GM19438 (cell line): ENCODE results near the gene DHH.
A peak's percentile ranks its signal among the peaks of the same experiment; 100 is the strongest.
"Not testable (repeated sequence)": the region's sequence is repeated elsewhere in the genome, so short reads cannot be mapped to it uniquely, and the experiment has no call there.

Source experiments
- ATAC-seq: cut with Tn5 transposase; IDR thresholded peaks from one replicate; pipeline ENCODE4 v1.9.1; 2021; ENCODE audit warnings: low read depth; ENCODE audit not compliant: unreplicated experiment

DHH gene

DNA sequence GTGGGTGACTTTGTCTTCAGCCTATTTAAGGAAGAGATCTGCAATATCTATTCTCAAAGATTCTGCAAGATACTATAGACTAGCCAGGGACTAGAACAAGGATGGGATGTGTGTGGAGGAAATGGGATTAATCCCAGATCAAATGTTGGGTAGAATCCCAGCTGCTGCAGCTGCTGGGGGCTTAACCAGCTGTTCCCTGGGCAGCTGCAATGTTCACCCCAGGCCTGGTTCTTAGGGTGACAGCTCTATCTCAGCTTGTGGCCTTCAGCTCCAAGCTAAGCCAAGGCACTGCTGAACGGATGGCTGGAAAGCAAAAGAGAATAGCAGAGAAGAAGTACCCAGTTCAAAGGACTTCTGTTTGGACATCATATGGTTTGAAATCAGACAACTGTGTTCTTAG lies 14.8 kb downstream of the DHH start:
- ATAC-seq: no peak

DNA sequence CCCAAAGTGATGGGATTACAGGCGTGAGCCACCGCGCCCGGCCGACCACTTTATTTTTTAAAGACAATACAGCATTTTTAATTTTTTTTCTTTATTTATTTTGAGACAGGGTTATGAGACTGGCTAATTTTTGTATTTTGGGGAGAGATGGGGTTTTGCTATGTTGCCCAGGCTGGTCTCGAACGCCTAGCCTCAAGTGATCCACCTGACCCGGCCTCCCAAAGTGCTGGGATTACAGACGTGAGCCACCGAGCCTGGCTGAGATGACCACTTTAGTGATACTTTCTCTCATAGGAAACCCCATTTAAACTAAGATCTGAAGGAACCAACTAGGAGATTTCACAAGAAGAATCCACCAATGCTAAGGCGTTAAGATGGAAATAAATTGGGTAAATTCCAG lies 23.6 kb downstream of the DHH start:
- no peak for ATAC-seq

DNA sequence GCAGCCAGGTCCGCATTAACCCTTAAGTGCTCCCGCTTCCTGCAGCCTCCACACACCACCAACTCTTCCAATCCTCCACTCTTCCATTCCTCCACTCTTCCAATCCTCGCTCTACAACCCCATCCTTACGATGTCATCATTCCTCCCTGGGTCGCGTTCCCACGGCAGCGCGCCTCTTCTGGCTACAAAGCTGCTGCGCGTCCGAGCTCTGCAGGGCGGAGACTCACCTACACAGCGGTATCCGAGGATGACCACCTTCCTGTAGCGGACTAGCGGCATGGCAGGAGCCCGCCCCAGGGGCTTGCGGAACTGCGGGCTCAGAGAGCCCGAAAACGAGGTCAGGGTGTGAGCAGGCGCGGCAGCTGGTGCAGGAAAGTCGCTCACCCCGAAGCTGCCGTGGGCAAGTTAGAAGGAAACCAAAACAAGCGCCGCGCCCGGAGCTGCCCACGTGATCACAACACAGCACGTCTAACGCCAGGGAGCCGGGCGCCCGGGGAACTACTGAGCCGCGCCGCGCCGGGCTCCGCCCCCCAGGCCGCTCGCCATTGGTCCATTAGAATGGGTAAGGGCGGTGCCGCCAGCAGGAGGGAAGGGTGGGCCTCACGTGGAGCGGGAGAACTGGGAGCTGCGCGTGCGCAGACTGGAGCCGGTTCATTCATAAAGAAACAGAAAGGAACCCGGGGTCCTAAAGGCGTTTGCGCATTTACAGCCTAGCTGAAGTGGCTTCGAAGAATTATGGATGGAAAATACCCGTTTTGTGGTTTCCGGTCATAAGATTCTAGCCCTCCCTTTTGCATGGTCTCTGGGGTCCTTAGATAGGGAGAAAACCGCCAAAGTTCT lies 24.9 kb downstream of the DHH start, which contains the start of gene RHEBL1:
RHEBL1 (minus strand) TSS at position 473 of the 840 bp plus-strand sequence; CDS start at position 279, 194 bp downstream.
- peak; percentile 98 for ATAC-seq

DNA sequence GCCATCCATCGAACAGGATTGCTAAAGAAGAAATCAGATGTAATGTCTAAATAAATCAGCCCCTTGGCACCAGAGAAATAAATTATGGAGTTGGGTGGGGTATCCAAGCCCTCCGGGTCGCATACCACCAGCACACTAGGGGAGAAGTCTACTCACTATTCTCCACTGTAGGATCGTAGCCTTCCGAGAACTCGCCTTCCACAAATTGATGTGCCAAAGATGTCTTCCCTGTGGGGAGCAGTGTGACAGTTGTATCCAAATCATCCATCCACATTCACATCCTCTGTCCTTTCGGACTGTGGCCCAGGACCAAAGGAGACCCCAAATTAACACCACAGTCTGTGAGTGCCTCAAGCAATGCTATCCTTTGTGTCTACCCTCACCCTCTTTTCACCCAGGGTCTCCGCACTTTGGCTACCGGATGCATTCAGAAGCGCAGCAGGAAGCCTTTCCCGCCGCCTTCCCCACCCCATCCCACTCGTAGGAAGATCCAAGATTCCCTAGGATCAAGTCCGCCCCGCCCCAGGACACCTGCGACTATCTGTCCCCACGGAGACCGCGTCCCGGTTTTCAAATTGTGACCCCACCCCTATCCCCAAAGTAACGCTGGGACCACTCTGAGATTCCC lies 25.6 kb downstream of the DHH start:
- no peak for ATAC-seq

DNA sequence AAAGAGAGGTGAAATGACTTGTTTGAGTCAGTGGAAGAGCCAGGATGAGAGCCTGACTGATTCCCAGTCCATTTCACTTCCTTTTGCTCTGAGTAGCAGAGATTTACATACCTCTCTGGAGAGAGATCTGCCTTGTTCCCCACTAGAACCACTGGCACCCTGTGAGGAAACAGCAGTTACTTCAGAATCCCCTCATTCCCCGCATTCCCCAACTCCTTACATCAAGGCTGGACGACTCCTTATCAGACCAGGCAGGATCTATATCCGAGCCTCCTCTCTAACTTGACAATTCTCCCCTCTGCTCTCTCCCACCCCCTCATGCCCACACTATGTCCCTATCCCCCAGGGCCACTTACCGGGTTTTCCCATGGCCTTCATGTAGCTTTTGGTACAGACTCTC lies 28.5 kb downstream of the DHH start:
- ATAC-seq: no peak

DNA sequence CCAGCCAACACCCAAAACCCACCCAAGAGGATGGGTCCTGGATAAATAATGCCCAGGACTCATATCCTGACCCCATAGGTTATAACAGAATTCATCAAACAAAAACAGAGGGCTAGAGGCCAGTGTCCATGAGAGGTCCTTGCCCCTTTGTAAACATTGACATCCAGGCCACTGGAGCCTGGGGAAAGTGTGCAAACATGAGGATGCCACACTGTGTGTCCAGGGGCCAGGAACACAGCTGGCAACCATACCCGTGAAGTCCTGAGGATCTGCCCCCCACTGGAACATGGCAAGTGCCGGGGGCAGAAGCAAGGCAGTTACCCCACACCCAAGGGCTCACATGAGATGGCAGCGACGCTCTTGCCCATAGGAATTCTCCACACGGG lies 29.8 kb downstream of the DHH start:
- no peak for ATAC-seq

DNA sequence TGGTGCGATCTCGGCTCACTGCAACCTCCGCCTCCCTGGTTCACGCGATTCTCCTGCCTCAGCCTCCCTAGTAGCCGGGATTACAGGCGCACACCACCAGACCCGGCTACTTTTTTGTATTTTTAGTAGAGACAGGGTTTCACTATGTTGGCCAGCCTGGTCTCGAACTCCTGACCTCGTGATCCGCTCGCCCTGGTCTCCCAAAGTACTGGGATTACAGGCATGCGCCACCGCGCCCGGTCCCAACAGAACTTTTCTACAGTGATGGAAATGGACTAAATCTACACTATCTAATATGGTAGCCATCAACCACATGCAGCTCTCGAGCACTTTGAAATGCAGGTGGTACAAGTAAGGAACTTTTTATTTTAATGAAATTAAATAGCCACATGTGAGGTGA lies 32.7 kb downstream of the DHH start:
- not testable (repeated sequence) for ATAC-seq

DNA sequence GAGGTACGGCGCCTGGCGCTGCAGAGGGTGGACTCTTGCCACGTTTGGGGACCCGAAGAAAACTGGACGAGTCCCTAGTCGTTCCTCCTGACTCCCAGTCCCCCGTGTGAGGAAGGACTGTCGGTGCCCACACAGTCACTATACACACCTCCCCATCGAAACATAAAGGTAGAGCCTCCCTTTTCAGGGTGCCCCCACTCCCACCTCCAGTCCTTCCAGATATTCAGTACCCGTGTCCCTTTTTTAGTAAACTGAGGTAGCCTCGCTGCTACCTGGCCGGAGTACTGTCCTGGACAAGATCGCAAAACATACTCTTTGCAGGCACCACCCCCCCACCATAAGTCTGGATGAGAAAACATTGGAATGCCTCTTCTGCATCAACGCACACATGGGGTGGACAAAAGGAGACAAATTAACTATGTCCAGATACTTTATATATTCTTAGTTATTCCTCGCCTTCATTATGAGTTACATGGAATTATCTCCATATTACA lies 33.4 kb downstream of the DHH start:
- peak; percentile 0 for ATAC-seq

DNA sequence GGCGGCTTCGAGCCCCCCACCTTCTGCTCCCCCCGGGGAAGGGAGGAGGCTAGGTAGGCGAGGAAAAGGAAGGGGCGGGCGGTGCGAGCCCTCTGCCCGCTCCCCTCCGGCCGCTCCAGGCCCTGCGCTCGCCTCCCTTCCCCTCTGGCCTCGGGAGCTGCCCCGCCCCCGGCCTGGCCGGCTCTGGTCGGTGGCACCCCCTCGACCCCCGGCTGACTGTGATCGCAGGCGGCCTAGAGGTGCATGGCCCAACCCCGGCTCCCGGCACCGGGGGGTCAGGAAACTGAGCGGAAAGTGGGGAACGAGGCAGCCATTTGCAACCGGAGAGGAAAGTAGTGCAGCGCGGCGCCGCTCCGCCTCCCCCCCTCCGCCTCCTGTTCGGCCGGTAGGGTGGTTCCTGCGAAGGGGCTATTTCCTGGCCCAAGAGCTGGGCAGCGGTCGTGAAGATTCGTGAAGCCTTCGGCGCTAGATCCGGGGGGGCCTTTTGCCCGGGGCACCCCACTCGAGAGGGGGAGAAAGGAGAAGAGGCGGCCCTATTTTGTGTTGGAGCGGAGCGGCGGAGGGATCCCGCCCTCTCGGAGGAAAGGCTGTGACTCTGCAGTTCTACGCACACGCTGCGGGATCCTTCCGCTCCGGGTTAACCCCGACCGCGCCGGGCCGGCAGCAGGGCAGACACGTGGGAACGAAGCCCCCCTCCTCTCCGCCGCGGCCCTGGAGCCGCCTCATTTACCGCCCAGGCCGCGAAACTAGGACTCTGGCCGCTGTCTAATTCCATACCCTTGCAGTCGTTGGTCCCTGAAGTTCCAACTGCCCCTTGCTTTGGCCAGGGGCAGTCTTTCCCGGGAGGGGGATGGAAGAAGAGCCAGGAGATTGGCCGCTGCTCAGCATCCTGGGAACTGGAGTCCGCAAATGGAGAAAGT lies 34.1 kb downstream of the DHH start, which contains the start of gene KMT2D:
KMT2D (minus strand) TSS at position 558 of the 920 bp plus-strand sequence. CDS start 5,470 bp downstream, outside the sequence.
- peak; percentile 43 for ATAC-seq

DNA sequence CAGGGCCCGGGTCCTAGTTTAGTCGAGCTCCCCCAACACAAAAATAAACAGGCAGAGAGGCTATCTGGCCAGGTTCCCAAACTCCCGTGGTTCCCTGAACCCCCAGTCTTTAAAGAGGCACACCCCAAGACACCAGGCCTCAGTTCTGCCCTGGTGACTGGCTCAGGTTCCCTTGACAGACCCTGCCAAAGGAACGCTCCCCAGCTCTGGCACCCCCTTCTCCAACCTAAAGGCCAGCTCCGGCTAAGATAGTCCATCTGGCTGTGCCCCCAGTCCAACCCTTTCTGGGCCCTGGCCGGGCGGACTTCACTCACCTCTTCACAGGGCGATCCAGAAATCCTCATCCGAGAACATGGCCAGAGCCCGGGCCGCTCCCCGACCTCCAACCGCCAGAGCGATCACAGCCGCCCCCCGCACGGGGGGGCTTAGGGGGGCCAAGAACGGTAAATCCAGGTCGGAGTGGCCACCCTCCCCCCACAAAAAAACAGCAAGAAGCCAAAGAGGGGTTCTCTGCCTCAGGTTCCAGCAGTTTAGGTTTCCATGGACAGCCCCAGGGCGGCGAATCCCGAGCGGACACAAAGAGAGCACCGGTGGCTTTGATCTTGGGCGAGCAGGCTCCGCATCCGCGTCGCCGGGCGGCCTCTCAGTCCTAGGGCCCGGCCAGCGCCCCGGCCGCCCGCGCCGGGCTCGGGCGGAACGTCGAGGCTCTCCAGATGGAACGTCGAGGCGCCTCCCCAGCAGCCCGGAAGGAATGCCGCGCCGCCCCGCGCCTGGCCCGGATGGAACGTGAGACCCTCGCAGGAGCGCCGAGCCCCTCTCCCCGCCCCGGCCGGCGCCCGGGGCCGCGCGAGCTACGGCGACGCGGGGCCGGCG lies 35.1 kb downstream of the DHH start:
- ATAC-seq: peak; percentile 5

DNA sequence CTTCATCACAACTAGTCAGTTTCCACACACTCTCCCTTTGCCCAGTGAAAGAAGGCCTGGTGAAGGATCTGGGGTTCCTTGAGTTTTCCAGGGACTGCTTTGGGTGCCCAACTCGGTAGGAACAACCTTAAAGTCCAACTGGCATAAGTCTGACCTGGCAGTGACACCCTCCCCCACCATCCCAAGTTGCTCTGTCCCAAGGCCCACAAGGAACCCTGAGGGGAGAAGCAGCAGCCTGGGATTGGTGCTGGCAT lies 35.6 kb downstream of the DHH start:
- no peak for ATAC-seq

DNA sequence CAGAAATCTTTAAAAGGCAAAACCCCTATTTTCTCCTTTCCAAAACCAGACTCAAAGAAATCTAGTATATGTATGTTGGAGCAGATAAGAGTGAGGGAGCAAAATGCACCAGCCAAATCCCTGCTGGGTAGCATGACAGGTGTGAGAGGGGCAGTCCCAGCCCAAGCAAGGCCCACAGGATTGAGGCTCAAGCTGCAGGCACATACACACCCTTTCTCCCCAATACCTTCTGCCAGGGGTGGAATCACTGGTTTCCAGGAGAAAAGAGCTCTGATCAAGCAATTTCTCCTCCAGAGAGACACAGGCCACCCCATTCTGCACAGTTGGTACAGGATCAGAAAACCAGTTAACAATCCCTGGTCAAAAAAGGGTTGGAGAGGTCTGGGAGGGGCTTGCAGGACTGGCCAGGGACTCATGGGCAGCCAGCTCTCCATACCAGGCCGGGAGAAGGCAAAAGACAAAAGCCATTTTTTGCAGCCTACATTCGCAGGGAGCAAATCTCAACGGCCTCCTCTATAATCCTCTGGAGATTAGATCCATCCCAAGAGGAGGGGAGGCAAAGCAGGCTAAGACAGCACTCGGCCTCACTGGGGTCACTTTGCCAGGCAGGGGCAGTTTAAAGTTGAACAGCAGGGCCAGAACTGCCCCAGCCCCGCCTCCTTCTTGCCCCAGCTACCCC lies 36.1 kb downstream of the DHH start:
- ATAC-seq: no peak

DNA sequence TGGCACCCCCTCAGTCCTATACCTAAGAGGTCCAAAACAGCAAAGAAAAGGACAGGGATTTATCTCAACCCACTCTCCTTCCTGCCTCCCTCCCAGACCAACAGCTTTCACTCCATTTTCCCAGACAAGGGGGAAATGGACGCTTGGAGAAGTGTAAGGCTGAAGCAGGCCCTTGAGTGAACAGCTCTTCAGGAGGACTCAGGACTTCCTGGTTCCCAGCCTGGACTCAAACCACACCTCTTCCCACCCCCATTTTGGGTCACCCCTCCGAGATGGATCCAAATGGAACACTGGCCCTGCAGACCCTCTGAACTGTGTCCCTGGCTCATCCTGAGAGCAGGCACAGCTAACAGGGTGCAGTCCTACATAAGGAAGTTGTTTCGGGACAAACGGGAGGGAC lies 36.7 kb downstream of the DHH start:
- ATAC-seq: no peak

DNA sequence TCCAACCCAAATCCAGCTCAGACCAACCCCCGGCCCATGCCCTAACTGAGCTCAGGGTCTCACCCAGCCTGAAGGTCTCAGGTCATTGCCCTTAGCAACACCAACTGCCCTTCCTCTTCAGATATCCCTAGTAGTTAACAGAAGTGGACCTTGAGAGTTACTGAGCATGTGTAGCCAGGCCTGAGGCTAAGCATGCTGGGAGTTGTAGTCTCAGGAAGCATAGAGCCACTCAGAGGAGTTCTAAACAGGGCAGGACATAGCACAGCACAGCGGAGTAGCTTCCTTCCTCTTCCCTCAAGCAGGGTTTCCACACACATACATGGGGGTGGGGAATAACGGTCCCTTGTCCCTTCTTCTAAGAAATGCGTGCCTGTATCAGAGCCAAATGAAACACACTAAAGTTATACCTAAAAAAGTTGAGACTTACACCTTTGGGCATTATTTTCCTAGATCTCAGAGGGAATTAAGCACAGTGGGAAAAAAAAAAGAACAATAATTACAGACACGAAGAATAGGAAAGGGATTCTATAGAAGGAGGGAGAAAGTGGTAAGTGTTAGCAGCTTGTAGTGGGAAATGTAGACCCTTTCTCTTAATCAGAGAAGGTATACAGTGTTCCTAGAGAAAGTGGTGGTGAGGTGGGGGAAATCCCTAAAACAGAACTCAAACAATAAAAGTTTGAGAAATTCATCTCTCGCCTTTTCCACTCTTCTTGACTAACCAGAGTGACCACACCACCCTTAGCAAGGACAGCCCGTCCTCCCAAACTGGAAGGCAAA lies 38.4 kb downstream of the DHH start:
- ATAC-seq: peak; percentile 65

DNA sequence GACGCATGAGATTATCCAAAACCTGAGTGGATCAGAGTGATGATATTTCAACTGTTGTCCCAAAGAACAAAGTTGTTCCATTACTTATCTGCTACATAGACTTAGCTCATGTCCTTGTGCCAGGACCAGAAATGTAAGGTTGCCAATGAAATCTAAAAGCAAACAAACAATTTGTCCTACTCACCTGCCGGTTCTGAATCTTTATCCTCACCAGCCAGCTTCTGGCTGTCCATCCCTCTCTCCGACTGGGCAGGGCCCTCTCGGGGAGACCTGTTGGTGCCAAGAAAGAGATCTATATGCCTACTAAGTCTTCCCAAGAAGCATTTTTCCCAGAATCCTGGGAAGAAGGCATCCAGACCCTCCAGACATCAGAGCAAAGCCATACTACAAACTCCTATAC lies 39.5 kb downstream of the DHH start:
- no peak for ATAC-seq

DNA sequence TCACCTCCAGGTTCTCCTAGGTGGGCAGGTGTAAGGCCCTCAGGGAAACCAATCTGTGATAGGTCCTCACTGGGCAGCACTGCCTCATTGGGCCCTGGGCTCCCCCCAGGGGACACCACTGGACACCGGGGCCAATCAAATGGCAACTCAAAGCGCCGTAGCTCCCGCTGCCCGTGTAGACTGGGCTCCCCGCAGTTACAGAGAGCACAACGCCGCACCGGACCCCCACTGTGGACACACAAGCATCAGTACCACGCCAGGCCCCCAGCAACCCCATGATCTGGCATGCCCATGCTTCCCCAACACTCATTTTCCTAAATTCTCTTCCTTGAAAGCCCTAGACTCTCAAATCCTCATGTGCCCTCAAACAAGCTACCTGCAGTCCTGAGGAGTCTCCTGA lies 40.1 kb downstream of the DHH start:
- no peak for ATAC-seq

DNA sequence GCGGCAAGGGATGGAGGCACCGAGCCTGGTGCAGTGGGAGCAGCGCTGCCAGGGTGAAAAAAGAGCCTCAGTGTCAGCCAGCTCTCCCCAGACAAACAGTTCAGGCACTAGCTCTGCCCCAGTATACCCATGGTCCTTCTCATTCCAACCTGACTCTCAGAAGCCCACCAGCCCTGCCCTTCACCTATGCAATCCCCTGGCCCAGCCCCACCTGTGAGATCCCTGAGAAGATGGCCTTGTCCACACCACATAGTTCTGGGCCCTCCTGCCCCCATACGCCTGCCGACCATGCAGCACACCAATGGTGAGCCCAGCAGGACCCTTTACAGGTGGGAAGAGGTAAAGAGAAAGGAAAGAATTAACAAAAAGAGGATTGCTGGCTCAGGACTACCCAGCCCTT lies 40.5 kb downstream of the DHH start:
- ATAC-seq: no peak

DNA sequence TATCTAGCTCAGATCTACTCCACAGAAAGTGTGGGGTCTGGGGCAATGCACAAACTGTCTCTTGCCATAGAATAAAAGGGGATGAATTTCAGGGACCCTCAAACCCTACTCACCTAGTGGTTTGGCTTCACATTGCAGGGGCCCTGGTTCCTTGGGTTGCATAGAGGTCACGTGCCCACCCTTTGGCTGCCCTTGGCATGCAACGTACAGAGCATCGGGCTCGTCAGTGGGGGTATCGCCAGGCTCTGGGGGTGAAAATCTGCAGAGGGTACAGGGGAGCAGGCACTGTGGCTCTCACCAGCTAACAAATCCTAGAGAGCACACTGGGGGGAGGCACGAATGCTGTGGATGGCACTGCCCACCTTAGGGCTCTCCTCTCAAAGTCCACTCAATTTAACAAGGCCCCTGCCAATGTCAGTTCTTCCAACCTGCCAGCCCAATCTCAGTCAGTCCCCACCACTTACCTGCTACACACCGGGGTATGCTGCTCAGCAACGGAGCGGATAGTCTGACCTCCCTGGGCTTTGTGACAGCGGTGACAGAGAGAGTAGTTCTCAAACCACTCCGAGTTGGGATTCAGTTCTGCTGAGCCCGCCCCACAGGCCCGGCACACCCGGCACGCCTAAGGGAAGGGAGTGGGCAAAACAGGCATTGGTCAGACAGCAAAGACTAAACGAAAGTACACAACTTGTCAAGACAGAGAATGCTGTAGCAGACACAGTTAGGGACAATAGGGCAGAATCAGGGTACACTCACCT lies 42.0 kb downstream of the DHH start:
- ATAC-seq: no peak
